Thyroid gland (tissue), 4 donors: ENCODE measurements around the gene BFSP1.

Experiments
- POLR2A ChIP-seq, 2 donors: fragments of 450-650 bp; IDR thresholded peaks; one replicate each; pipeline ENCODE4 v1.6.1; 2017; ENCODE audit warnings: antibody characterized with exemption in 2 of 2, mild to moderate bottlenecking in 2 of 2, moderate library complexity in 1 of 2
- TF ChIP-seq, protein P1 (sequence below), 6 experiments: fragments of 200-600 bp in 3 of 6; fragments of 450-650 bp in 3 of 6; sonication (generic) in 3 of 6; IDR thresholded peaks; one replicate each; pipeline ENCODE4 v1.5.1; 2016 to 2019; ENCODE audit warnings: antibody characterized with exemption in 6 of 6, mild to moderate bottlenecking in 2 of 6, inconsistent platforms in 1 of 6, moderate library complexity in 1 of 6

DNA sequence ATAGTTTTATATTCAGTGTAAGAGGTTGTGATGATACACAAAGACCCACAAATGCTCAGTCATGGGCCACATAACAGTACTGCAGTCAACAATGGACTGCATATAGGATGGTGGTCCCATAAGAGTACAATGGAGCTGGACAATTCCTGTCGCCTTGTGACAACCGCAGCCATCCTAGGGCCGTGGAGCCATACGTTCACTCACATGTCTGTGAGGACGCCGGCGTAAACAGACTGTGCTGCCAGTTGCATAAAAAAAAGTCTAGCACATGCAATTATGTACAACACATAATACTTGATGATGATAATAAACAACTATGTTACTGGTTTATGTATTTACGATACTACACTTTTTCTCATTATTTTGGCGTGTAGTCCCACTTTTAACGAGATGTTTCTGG, 30.9 kb downstream of the BFSP1 start:
- TF ChIP-seq, protein P1, sequence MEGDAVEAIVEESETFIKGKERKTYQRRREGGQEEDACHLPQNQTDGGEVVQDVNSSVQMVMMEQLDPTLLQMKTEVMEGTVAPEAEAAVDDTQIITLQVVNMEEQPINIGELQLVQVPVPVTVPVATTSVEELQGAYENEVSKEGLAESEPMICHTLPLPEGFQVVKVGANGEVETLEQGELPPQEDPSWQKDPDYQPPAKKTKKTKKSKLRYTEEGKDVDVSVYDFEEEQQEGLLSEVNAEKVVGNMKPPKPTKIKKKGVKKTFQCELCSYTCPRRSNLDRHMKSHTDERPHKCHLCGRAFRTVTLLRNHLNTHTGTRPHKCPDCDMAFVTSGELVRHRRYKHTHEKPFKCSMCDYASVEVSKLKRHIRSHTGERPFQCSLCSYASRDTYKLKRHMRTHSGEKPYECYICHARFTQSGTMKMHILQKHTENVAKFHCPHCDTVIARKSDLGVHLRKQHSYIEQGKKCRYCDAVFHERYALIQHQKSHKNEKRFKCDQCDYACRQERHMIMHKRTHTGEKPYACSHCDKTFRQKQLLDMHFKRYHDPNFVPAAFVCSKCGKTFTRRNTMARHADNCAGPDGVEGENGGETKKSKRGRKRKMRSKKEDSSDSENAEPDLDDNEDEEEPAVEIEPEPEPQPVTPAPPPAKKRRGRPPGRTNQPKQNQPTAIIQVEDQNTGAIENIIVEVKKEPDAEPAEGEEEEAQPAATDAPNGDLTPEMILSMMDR (IDR thresholded peaks at IDR 0.05) = no peak
- TF ChIP-seq POLR2A (IDR thresholded peaks at IDR 0.05) = no peak
